ENCODE data around the gene RTL10. TPM values are rescaled to one million over a fixed set of nuclear protein-coding genes. Genes with fewer than 3 reads are reported as not detected.

The RTL10 gene
- total and polyA plus RNA-seq, 2 experiments from 2014 or later, result 13.0 to 15.9 TPM

GRCh38 chr22:19871023-19871844, 16.6 kb upstream of the RTL10 start:
- Histone ChIP-seq H4K20me1 (ENCODE audit: insufficient read depth, poor library complexity, severe bottlenecking) (no peaks in the 10 kb centered on the region), H3K4me3 (no peak overlapping the region), H3K27ac (no peak overlapping the region), H3K9me2 (replicated peaks; ENCODE audit: insufficient read depth) (no peaks in the 10 kb centered on the region), H3K9me3 (ENCODE audit: low read depth) (no peaks in the 10 kb centered on the region), H3K79me2 (no peaks in the 10 kb centered on the region), H2AFZ (no peak overlapping the region), H3K27me3 (no peaks in the 10 kb centered on the region), H3K36me3 (replicated peaks; ENCODE audit: insufficient read depth, low read depth) (no peaks in the 10 kb centered on the region), H3K4me2 (no peak overlapping the region), H3K4me1 (ENCODE audit: insufficient read depth) (peaks cover 3% of the 10 kb centered on the region)
- WGBS (ENCODE audit: low lambda C conversion rate, missing lambda C conversion rate), result 95% methylated on average over 18 of the region's 19 CpGs
- DNase-seq (ENCODE audit: low spot score), result no peak
- TF ChIP-seq EZH2 (IDR thresholded peaks at IDR 0.05; ENCODE audit: borderline replicate concordance) (no peak), EZH2phosphoT487 (IDR thresholded peaks at IDR 0.05; ENCODE audit: low read depth, severe bottlenecking, unreplicated experiment) (no peak), CTCF (IDR thresholded peaks at IDR 0.05; ENCODE audit: poor library complexity) (no peak)

GRCh38 chr22:19870153-19871022, 15.7 kb upstream of the RTL10 start:
- DNase-seq (ENCODE audit: low spot score), result no peak
- Histone ChIP-seq H3K27me3 (no peaks in the 10 kb centered on the region), H4K20me1 (ENCODE audit: insufficient read depth, poor library complexity, severe bottlenecking) (no peaks in the 10 kb centered on the region), H3K4me3 (no peak overlapping the region), H3K79me2 (no peaks in the 10 kb centered on the region), H3K9me2 (replicated peaks; ENCODE audit: insufficient read depth) (no peaks in the 10 kb centered on the region), H2AFZ (no peak overlapping the region), H3K4me1 (ENCODE audit: insufficient read depth) (no peaks in the 10 kb centered on the region), H3K9me3 (ENCODE audit: low read depth) (no peaks in the 10 kb centered on the region), H3K4me2 (no peak overlapping the region), H3K36me3 (replicated peaks; ENCODE audit: insufficient read depth, low read depth) (no peaks in the 10 kb centered on the region), H3K27ac (no peak overlapping the region)
- WGBS (ENCODE audit: low lambda C conversion rate, missing lambda C conversion rate), result 92% methylated on average over 30 of the region's 30 CpGs
- TF ChIP-seq EZH2phosphoT487 (IDR thresholded peaks at IDR 0.05; ENCODE audit: low read depth, severe bottlenecking, unreplicated experiment) (no peak), EZH2 (IDR thresholded peaks at IDR 0.05; ENCODE audit: borderline replicate concordance) (no peak), CTCF (IDR thresholded peaks at IDR 0.05; ENCODE audit: poor library complexity) (no peak)

- DNase-seq (ENCODE audit: low spot score), result no peak
- no peak overlapping the region for H3K27ac ChIP-seq
- no peaks in the 10 kb centered on the region for H4K20me1 ChIP-seq (ENCODE audit: insufficient read depth, poor library complexity, severe bottlenecking)
- H3K79me2 ChIP-seq, result no peaks in the 10 kb centered on the region
- no peak overlapping the region for H2AFZ ChIP-seq
- H3K9me3 ChIP-seq (ENCODE audit: low read depth), result no peaks in the 10 kb centered on the region
- H3K4me3 ChIP-seq, result no peak overlapping the region
- TF ChIP-seq EZH2 (IDR thresholded peaks at IDR 0.05; ENCODE audit: borderline replicate concordance), result no peak
- no peak for TF ChIP-seq EZH2phosphoT487 (IDR thresholded peaks at IDR 0.05; ENCODE audit: low read depth, severe bottlenecking, unreplicated experiment)
- TF ChIP-seq CTCF (IDR thresholded peaks at IDR 0.05; ENCODE audit: poor library complexity), result no peak
- no peaks in the 10 kb centered on the region for H3K36me3 ChIP-seq (replicated peaks; ENCODE audit: insufficient read depth, low read depth)
- no peaks in the 10 kb centered on the region for H3K27me3 ChIP-seq
- H3K4me1 ChIP-seq (ENCODE audit: insufficient read depth), result no peaks in the 10 kb centered on the region
- H3K4me2 ChIP-seq, result no peak overlapping the region
- 99% methylated on average over 12 of the region's 12 CpGs for WGBS (ENCODE audit: low lambda C conversion rate, missing lambda C conversion rate)
- H3K9me2 ChIP-seq (replicated peaks; ENCODE audit: insufficient read depth), result no peaks in the 10 kb centered on the region
Observed at GRCh38 chr22:19869497-19870152, 15.0 kb upstream of the RTL10 start.
